HepG2 (cell line): ENCODE data around the gene CLIP2. TPM values are rescaled to one million over a fixed set of nuclear protein-coding genes. Genes with fewer than 3 reads are reported as not detected.

ENCODE experiments used
- AGO2 ChIP-seq: fragments of 200-400 bp; formaldehyde crosslinking; optimal IDR thresholded peaks from 2 replicates; pipeline ENCODE3; 2017; ENCODE audit warnings: mild to moderate bottlenecking, low read depth, low read length, moderate library complexity
- ATAD3A ChIP-seq: sonication (generic); formaldehyde crosslinking; IDR thresholded peaks from 2 replicates; pipeline ENCODE4 v1.4.0; 2020; ENCODE audit warnings: missing genetic modification reagents
- RBAK ChIP-seq: sonication (generic); formaldehyde crosslinking; IDR thresholded peaks from 2 replicates; pipeline ENCODE4 v1.5.1; 2020; ENCODE audit warnings: mild to moderate bottlenecking, missing genetic modification reagents
- RFXAP ChIP-seq: sonication (generic); formaldehyde crosslinking; IDR thresholded peaks from 2 replicates; pipeline ENCODE4 v1.4.0; 2020; ENCODE audit warnings: missing genetic modification reagents, borderline replicate concordance
- SIX1 ChIP-seq: sonication (generic); formaldehyde crosslinking; IDR thresholded peaks from 2 replicates; pipeline ENCODE4 v1.4.0; 2020; ENCODE audit warnings: missing genetic modification reagents, borderline replicate concordance
- ZBTB42 ChIP-seq: sonication (generic); formaldehyde crosslinking; IDR thresholded peaks from 2 replicates; pipeline ENCODE4 v1.5.0; 2020; ENCODE audit warnings: mild to moderate bottlenecking, missing genetic modification reagents
- ZNF768 ChIP-seq: sonication (generic); formaldehyde crosslinking; IDR thresholded peaks from 2 replicates; pipeline ENCODE4 v1.4.0; 2020; ENCODE audit warnings: missing genetic modification reagents
- polyA plus RNA-seq, 8 experiments: library from polyadenylated mRNA; depleted of rRNA in 3 of 8; stranded (reverse) in 7 of 8; unstranded in 1 of 8; fragments of >200 nt; fragmentation: Illumina TruSeq in 4 of 8; extraction: Trizol in 4 of 8; gene quantifications; 2 replicates each; pipeline versions ENCODE4 v1.2.1 to v1.2.3, GENCODE V29; 2011 to 2016; ENCODE audit warnings: low read depth in 4 of 8, missing spikeins in 1 of 8, mixed read lengths in 1 of 8; ENCODE audit not compliant: insufficient read depth in 1 of 8
- total RNA-seq, 5 experiments: library from RNA; depleted of rRNA; stranded (reverse); fragments of >200 nt; fragmentation: Illumina TruSeq; extraction: Trizol; gene quantifications; 2 replicates each; pipeline ENCODE4 v1.2.3, GENCODE V29; 2016; ENCODE audit warnings: low read depth in 1 of 5
- TF ChIP-seq, protein P1 (sequence below): sonication (generic); formaldehyde crosslinking; IDR thresholded peaks from 2 replicates; pipeline ENCODE4 v1.4.0; 2020; ENCODE audit warnings: missing genetic modification reagents
- TF ChIP-seq, protein P2 (sequence below): IDR thresholded peaks from 2 replicates; pipeline ENCODE4 v1.6.1; 2016; ENCODE audit warnings: mild to moderate bottlenecking
- TF ChIP-seq, protein P3 (sequence below): sonication (generic); formaldehyde crosslinking; IDR thresholded peaks from 2 replicates; pipeline ENCODE4 v1.4.0; 2020; ENCODE audit warnings: missing genetic modification reagents, borderline replicate concordance
- TF ChIP-seq, protein P4 (sequence below), 2 experiments: sonication (generic) in 1 of 2; formaldehyde crosslinking in 1 of 2; IDR thresholded peaks; 2 replicates each; pipeline versions ENCODE4 v1.6.1 to v1.9.0; 2014 to 2022; ENCODE audit warnings: antibody characterized with exemption in 1 of 2, borderline replicate concordance in 1 of 2, inconsistent platforms in 1 of 2, low read depth in 1 of 2, missing genetic modification reagents in 1 of 2
- TF ChIP-seq, protein P5 (sequence below): sonication (generic); formaldehyde crosslinking; IDR thresholded peaks from 2 replicates; pipeline ENCODE4 v1.4.0; 2020; ENCODE audit warnings: missing genetic modification reagents

CLIP2 gene
- total and polyA plus RNA-seq, 2 of the 13 experiments (the other 11 are each of a cell fraction or from before 2014, with no cell fraction given) = 6.5 to 17.4 TPM

DNA sequence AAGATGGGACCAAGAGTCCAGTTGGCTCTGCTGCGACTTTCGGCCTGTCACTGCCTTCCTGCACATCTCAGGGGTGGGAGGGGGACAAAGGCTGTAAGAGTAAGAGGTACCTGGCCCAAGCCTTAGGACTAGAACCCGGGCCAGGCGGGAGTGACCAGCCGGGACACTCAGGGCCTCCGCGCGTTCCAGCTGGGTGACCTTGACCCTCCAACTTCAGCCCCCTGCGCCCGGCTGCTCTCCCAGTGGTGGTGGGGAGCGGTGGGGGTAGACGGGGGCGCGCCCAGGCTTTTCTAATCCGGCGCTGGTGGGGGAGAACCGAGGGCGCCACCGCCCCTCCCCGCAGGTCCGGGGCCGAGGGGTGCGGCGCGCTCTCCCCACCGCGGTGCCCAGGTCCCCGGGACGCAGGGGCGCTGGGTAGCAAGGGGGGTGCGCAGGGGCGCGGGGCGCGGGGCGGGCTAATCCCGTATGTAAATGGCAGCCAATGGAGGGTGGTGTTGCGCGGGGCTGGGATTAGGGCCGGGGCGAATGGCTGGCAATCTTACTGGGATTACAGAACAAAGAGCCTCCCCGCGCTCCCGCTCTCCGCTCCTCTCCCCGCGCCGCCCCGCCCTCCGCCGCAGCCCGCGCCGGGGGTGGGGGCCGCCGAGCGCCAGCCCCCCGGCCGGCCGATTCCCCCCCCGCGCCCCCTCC is 164.3 kb downstream of the CLIP2 start, which contains the start of gene GTF2IRD1 (continued):
- TF ChIP-seq, protein P1, sequence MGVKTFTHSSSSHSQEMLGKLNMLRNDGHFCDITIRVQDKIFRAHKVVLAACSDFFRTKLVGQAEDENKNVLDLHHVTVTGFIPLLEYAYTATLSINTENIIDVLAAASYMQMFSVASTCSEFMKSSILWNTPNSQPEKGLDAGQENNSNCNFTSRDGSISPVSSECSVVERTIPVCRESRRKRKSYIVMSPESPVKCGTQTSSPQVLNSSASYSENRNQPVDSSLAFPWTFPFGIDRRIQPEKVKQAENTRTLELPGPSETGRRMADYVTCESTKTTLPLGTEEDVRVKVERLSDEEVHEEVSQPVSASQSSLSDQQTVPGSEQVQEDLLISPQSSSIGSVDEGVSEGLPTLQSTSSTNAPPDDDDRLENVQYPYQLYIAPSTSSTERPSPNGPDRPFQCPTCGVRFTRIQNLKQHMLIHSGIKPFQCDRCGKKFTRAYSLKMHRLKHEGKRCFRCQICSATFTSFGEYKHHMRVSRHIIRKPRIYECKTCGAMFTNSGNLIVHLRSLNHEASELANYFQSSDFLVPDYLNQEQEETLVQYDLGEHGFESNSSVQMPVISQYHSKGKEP (CRISPR knock-in tag) = no peak
- TF ChIP-seq, protein P2, sequence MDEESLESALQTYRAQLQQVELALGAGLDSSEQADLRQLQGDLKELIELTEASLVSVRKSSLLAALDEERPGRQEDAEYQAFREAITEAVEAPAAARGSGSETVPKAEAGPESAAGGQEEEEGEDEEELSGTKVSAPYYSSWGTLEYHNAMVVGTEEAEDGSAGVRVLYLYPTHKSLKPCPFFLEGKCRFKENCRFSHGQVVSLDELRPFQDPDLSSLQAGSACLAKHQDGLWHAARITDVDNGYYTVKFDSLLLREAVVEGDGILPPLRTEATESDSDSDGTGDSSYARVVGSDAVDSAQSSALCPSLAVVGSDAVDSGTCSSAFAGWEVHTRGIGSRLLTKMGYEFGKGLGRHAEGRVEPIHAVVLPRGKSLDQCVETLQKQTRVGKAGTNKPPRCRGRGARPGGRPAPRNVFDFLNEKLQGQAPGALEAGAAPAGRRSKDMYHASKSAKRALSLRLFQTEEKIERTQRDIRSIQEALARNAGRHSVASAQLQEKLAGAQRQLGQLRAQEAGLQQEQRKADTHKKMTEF (CRISPR knock-in tag) = peak; percentile 60; the same call in 1 of the 2 replicates
- TF ChIP-seq ATAD3A (CRISPR knock-in tag) (no peak), RBAK (CRISPR knock-in tag) (no peak), SIX1 (CRISPR knock-in tag) (no peak), ZBTB42 (no peak), RFXAP (no peak; the same call in 1 of the 2 replicates), AGO2 (no peak), ZNF768 (CRISPR knock-in tag) (peak; percentile 45; the same call in 1 of the 2 replicates)
- TF ChIP-seq, protein P3, sequence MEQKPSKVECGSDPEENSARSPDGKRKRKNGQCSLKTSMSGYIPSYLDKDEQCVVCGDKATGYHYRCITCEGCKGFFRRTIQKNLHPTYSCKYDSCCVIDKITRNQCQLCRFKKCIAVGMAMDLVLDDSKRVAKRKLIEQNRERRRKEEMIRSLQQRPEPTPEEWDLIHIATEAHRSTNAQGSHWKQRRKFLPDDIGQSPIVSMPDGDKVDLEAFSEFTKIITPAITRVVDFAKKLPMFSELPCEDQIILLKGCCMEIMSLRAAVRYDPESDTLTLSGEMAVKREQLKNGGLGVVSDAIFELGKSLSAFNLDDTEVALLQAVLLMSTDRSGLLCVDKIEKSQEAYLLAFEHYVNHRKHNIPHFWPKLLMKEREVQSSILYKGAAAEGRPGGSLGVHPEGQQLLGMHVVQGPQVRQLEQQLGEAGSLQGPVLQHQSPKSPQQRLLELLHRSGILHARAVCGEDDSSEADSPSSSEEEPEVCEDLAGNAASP = no peak
- TF ChIP-seq, protein P4, sequence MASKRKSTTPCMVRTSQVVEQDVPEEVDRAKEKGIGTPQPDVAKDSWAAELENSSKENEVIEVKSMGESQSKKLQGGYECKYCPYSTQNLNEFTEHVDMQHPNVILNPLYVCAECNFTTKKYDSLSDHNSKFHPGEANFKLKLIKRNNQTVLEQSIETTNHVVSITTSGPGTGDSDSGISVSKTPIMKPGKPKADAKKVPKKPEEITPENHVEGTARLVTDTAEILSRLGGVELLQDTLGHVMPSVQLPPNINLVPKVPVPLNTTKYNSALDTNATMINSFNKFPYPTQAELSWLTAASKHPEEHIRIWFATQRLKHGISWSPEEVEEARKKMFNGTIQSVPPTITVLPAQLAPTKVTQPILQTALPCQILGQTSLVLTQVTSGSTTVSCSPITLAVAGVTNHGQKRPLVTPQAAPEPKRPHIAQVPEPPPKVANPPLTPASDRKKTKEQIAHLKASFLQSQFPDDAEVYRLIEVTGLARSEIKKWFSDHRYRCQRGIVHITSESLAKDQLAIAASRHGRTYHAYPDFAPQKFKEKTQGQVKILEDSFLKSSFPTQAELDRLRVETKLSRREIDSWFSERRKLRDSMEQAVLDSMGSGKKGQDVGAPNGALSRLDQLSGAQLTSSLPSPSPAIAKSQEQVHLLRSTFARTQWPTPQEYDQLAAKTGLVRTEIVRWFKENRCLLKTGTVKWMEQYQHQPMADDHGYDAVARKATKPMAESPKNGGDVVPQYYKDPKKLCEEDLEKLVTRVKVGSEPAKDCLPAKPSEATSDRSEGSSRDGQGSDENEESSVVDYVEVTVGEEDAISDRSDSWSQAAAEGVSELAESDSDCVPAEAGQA (IDR thresholded peaks at IDR 0.05; ENCODE audit: low read depth) = no peak
- TF ChIP-seq, protein P4 (CRISPR knock-in tag; IDR thresholded peaks at IDR 0.05; ENCODE audit: borderline replicate concordance) = no peak
- TF ChIP-seq, protein P5, sequence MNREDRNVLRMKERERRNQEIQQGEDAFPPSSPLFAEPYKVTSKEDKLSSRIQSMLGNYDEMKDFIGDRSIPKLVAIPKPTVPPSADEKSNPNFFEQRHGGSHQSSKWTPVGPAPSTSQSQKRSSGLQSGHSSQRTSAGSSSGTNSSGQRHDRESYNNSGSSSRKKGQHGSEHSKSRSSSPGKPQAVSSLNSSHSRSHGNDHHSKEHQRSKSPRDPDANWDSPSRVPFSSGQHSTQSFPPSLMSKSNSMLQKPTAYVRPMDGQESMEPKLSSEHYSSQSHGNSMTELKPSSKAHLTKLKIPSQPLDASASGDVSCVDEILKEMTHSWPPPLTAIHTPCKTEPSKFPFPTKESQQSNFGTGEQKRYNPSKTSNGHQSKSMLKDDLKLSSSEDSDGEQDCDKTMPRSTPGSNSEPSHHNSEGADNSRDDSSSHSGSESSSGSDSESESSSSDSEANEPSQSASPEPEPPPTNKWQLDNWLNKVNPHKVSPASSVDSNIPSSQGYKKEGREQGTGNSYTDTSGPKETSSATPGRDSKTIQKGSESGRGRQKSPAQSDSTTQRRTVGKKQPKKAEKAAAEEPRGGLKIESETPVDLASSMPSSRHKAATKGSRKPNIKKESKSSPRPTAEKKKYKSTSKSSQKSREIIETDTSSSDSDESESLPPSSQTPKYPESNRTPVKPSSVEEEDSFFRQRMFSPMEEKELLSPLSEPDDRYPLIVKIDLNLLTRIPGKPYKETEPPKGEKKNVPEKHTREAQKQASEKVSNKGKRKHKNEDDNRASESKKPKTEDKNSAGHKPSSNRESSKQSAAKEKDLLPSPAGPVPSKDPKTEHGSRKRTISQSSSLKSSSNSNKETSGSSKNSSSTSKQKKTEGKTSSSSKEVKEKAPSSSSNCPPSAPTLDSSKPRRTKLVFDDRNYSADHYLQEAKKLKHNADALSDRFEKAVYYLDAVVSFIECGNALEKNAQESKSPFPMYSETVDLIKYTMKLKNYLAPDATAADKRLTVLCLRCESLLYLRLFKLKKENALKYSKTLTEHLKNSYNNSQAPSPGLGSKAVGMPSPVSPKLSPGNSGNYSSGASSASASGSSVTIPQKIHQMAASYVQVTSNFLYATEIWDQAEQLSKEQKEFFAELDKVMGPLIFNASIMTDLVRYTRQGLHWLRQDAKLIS (CRISPR knock-in tag) = no peak
